Measurements from ENCODE around the gene CBY2.
"Not testable (repeated sequence)": the region's sequence is repeated elsewhere in the genome, so short reads cannot be mapped to it uniquely, and the experiment has no call there.

Gene CBY2

DNA sequence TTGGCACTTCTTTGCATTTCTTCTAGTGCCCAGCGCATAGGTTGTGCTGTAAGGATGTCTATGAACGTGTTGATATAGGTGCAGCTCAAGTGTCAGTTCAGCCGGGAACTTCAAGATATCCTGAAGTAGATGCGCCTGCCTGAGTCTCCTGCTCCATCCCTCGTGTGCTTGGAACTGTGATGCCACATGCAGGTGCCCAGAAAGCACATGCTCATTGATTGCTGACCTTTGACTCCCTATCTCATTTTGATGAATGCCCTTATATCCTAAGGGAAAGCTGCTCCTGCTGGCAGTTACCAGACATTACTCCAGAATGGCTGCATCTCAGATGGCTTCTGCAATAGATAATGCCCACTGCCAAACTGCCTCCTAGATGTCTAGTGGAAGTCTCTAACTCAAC is 40.9 kb downstream of the CBY2 start:
- DNase-seq (ENCODE audit: low spot score) (no peak), FAIRE-seq (no peak)

GRCh38 chr13:45744979-45745378 is 42.9 kb downstream of the CBY2 start:
- DNase-seq (ENCODE audit: low spot score), result no peak
- no peak for FAIRE-seq

DNA sequence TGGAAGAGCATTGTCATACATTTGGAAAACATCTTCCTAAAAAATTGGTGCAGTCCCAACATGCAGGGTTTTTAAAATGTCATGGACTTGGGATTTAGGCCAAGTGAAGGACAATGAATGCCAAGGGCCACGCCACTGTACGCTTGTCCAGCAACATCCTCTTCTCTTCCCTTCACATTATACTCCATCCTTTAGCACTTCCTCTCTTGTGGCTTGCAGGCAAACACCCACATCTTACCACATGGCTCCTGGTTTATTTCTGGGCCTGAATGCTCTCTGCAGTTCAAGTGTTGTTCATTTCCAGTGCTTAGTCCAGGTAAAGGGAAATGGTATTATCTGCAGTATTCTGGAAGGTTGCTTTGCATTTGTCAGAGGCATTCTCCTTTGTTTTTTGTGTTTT is 45.0 kb downstream of the CBY2 start:
- no peak for DNase-seq (ENCODE audit: low spot score)

GRCh38 chr13:45748941-45749759 is 47.0 kb downstream of the CBY2 start:
- DNase-seq (ENCODE audit: low spot score), result no peak
- no peak for FAIRE-seq

More for the DNA sequence above, 45.0 kb downstream of the CBY2 start:
- no peak for FAIRE-seq

GRCh38 chr13:45750566-45750965 is 48.4 kb downstream of the CBY2 start:
- no peak for DNase-seq (ENCODE audit: low spot score)
- no peak for FAIRE-seq

DNA sequence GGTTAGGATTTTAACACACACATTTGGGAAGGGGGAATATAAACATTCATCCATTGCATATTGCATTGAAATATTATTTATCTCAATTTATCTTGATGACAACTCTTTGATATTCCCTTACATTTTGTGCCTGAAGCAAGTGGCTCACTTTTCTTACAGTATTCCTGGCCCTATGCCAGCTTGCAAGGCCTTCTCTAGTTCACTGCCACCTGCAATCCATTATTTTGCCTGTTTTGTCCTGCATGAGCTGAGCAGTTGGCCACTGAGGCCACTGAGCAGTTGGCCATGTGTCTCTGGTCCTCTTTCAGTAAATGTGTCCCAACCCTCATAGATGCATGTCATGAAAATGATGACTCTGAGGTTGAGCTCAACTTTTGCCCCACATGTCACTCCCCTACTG is 49.8 kb downstream of the CBY2 start:
- FAIRE-seq (no peak), DNase-seq (ENCODE audit: low spot score) (no peak)

- no peak for FAIRE-seq
- no peak for DNase-seq (ENCODE audit: low spot score)
These were observed 50.4 kb downstream of the CBY2 start for GRCh38 chr13:45752510-45752909.

- FAIRE-seq; DNase-seq (ENCODE audit: low spot score): not testable (repeated sequence)
These were observed 54.4 kb downstream of the CBY2 start for GRCh38 chr13:45756498-45756897.

DNA sequence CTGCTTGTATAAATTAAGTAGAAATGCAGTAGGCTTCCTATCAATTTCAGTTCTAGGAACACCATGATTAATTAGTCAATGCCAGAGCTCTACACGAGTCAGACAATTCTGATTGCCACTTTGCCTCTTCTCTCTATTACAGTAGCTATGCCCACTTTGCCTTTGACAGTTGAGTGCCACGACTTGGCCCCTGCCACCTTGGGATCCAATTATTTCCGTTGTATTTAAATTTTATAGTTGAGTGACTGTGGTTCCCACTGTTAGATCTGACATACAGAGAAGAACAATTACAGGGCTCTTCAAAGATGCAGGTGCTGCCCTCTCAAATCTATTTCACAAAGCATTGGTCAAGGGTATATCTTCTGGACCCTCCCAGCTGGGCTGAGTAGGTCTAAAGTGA is 55.5 kb downstream of the CBY2 start:
- FAIRE-seq; DNase-seq (ENCODE audit: low spot score): not testable (repeated sequence)

DNA sequence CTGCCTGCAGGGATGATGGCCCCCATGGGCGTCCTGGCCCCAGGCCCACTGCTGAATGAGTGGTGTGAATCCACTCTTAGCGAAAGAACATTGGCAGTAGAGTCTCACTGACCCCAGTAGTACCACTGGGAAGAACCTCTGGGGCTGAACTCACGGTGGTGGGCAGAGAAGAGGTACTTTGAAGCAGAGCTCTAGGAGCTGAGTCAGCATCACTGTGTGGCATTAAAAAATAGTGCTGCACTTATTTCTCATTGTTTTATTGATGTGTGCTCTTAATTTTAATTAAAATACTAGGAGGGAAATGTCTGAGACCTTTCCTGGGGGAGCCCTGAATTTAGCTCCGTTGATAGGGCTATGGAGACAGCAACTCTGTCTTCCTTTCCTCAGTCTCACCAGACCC is 61.3 kb downstream of the CBY2 start:
- FAIRE-seq, result no peak
- DNase-seq (ENCODE audit: low spot score), result no peak
